ENCODE measurements around the gene PLA2G4B. TPM values are rescaled to one million over a fixed set of nuclear protein-coding genes. Genes with fewer than 3 reads are reported as not detected.

PLA2G4B gene
- total RNA-seq, 3 donors from 2014 or later, result 3.2 to 11.0 (median 10.2) TPM

DNA sequence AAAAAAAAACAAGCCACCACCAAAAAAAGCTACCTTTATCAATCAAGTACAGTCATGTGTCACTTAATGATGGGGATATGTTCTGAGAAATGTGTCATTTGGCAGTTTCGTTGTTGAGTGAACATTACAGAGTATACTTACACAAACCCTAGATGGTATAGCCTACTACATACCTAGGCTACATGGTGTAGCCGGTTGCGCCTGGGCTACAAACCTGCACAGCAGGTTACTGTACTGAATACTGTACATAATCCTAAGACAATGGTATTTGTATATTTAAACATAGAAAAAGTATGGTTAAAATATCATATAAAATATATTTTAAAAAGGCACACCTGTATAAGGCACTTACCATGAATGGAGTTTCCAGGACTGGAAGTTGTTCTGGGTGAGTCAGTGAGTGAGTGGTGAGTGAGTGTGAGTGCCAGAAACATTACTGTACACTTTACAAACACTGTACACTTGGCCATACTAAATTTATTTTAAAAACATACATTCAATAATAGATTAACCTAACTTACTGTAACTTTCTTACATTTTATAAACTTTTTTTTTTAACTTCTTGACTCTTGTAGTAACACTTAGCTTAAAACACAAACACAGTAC lies 36.7 kb upstream of the PLA2G4B start:
- DNase-seq (ENCODE audit: low spot score in 2 of 2), result no peak
- Histone ChIP-seq H3K36me3 (no peaks in the 10 kb centered on the region), H3K27ac (no peak overlapping the region), H3K9me3 (no peaks in the 10 kb centered on the region), H3K4me1 (peaks cover 3 to 8% of the 10 kb centered on the region in 2 donors), H3K4me3 (no peak overlapping the region), H3K27me3 (no peaks in the 10 kb centered on the region)
- TF ChIP-seq, protein P1, sequence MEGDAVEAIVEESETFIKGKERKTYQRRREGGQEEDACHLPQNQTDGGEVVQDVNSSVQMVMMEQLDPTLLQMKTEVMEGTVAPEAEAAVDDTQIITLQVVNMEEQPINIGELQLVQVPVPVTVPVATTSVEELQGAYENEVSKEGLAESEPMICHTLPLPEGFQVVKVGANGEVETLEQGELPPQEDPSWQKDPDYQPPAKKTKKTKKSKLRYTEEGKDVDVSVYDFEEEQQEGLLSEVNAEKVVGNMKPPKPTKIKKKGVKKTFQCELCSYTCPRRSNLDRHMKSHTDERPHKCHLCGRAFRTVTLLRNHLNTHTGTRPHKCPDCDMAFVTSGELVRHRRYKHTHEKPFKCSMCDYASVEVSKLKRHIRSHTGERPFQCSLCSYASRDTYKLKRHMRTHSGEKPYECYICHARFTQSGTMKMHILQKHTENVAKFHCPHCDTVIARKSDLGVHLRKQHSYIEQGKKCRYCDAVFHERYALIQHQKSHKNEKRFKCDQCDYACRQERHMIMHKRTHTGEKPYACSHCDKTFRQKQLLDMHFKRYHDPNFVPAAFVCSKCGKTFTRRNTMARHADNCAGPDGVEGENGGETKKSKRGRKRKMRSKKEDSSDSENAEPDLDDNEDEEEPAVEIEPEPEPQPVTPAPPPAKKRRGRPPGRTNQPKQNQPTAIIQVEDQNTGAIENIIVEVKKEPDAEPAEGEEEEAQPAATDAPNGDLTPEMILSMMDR (IDR thresholded peaks at IDR 0.05), result no peak
- TF ChIP-seq POLR2AphosphoS5 (IDR thresholded peaks at IDR 0.05) (no peak), POLR2A (IDR thresholded peaks at IDR 0.05) (no peak)
- intact Hi-C loops (cut with DNase I; ENCODE audit: low total_unique reads), result no loop called here

DNA sequence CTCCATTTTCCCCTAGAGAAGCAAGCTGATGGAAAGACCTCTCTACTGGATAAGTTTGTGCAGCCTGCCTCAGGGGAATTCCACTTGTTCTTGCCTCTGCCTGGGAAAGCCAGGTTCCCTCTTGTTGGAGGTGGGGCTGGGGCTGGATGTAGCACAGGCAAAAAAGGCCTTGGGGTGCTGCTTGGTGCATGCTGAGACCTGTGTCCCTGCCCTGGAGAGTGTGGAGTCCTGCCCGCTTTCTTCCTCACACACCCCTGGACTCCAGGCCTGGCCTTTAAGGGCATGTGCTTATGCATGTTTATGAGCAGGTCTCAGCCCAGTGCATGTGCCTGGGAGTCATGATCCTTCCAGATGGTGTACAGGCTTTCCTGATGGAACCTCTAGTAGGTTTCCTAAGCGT lies 34.3 kb upstream of the PLA2G4B start:
- H3K4me3 ChIP-seq, result no peak overlapping the region
- no peaks in the 10 kb centered on the region for H3K36me3 ChIP-seq
- intact Hi-C loops (cut with DNase I; ENCODE audit: low total_unique reads), result no loop called here
- DNase-seq (ENCODE audit: low spot score in 2 of 2), result peak in 1 of 2 donors; percentile 89
- H3K9me3 ChIP-seq, result no peaks in the 10 kb centered on the region
- peaks cover 3 to 7% of the 10 kb centered on the region in 2 donors for H3K4me1 ChIP-seq
- H3K27me3 ChIP-seq, result no peaks in the 10 kb centered on the region
- TF ChIP-seq POLR2A (IDR thresholded peaks at IDR 0.05) (no peak), POLR2AphosphoS5 (IDR thresholded peaks at IDR 0.05) (no peak)
- TF ChIP-seq, protein P1 (IDR thresholded peaks at IDR 0.05), result no peak
- peak overlapping the region; percentile 84 to 91 for H3K27ac ChIP-seq

DNA sequence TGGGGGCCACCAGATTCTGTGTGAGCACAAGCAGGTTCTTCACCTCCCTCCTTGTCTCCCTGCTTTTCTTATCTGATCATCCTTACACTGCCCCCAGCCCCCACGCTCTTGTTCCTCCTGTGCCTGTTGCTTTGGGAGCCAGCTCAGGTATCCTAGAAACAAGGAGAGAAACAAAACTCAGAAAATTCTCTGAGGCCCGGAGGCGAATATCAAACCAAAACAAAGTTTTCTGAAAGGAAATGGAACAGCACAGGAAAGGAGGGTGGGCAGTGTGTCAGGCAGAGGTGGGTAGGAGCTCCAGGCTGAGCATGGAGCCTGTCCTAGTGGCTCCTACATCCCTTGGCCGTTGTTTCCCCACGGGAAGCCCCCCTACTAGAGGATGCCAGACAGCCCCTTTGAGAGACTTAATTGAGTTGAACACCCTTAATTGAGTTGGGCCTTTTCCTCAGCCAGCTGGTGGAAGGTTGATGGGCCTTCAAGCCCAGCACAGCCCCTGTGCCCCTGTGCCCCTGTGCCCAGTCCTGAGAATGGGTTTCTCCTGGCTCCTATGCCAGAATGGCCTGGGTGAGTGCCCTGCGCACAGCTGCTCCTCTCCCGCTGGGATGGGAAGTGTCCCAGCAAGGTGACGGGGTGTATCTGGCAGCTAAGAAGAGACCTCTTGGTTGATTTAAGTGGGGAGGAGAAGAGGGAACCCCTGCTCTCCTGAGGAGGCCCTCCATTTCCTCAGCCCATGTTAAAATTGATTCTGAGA lies 33.6 kb upstream of the PLA2G4B start:
- Histone ChIP-seq H3K9me3 (no peaks in the 10 kb centered on the region), H3K4me1 (peaks cover 3 to 7% of the 10 kb centered on the region in 2 donors), H3K4me3 (no peak overlapping the region), H3K36me3 (no peaks in the 10 kb centered on the region), H3K27ac (peak overlapping the region; percentile 84 to 91), H3K27me3 (no peaks in the 10 kb centered on the region)
- no peak for TF ChIP-seq POLR2A (IDR thresholded peaks at IDR 0.05)
- TF ChIP-seq, protein P1 (IDR thresholded peaks at IDR 0.05), result no peak
- TF ChIP-seq POLR2AphosphoS5 (IDR thresholded peaks at IDR 0.05), result no peak
- intact Hi-C loops (cut with DNase I; ENCODE audit: low total_unique reads), result no loop called here
- peak in 1 of 2 donors; percentile 72 for DNase-seq (ENCODE audit: low spot score in 2 of 2)

DNA sequence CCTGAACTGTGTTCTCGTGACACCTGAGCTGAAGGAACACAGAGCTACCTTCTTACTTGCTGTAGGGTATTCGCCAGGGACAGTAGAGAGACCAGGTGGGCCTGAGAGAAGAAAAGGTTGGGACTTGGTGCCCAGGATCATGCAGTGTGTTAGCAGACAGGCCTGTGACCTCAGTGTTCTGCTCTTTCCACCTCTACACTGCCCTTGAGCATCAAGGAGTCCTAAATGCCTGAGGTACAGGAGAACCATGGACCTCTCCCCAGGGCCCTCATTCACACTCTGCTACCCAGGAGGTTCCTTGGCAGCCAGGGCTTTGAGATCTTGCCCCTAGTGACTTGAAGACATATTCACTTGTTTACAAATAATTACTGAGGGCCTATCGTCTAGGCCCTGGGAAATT lies 32.9 kb upstream of the PLA2G4B start:
- H3K27ac ChIP-seq, result peak overlapping the region; percentile 84 to 91
- H3K27me3 ChIP-seq, result no peaks in the 10 kb centered on the region
- no peaks in the 10 kb centered on the region for H3K9me3 ChIP-seq
- DNase-seq (ENCODE audit: low spot score in 2 of 2), result no peak
- H3K36me3 ChIP-seq, result no peaks in the 10 kb centered on the region
- H3K4me1 ChIP-seq, result peaks cover 3 to 7% of the 10 kb centered on the region in 2 donors
- no peak overlapping the region for H3K4me3 ChIP-seq
- TF ChIP-seq POLR2A (IDR thresholded peaks at IDR 0.05), result no peak
- TF ChIP-seq, protein P1 (IDR thresholded peaks at IDR 0.05), result no peak
- no peak for TF ChIP-seq POLR2AphosphoS5 (IDR thresholded peaks at IDR 0.05)
- intact Hi-C loops (cut with DNase I; ENCODE audit: low total_unique reads), result no loop called here

All from breast epithelium (tissue), 4 donors.